ENCODE data around the gene SPSB3. TPM values are rescaled to one million over a fixed set of nuclear protein-coding genes. Genes with fewer than 3 reads are reported as not detected.

Gene SPSB3
- total RNA-seq, 1 donor from 2014 or later, result 30.8 TPM

- Mint-ChIP-seq H3K27me3 (ENCODE audit: low read depth) (no peaks in the 10 kb centered on the region), H3K4me3 (ENCODE audit: unreplicated experiment) (no peak overlapping the region), H3K9me3 (ENCODE audit: low read depth) (no peaks in the 10 kb centered on the region), H3K4me1 (ENCODE audit: low read depth) (no peaks in the 10 kb centered on the region), H3K27ac (ENCODE audit: unreplicated experiment) (no peak overlapping the region), H3K36me3 (ENCODE audit: low read depth) (peaks cover 16% of the 10 kb centered on the region)
- no peak for DNase-seq (ENCODE audit: low spot score)
- TF ChIP-seq CTCF (IDR thresholded peaks at IDR 0.05), result no peak
These were observed 50.8 kb downstream of the SPSB3 start for GRCh38 chr16:1731603-1732002.

- no peak for DNase-seq (ENCODE audit: low spot score)
- H3K36me3 Mint-ChIP-seq (ENCODE audit: low read depth), result peaks cover 16% of the 10 kb centered on the region
- no peaks in the 10 kb centered on the region for H3K4me1 Mint-ChIP-seq (ENCODE audit: low read depth)
- no peaks in the 10 kb centered on the region for H3K27me3 Mint-ChIP-seq (ENCODE audit: low read depth)
- no peak for TF ChIP-seq CTCF (IDR thresholded peaks at IDR 0.05)
- H3K27ac Mint-ChIP-seq (ENCODE audit: unreplicated experiment), result no peak overlapping the region
- no peaks in the 10 kb centered on the region for H3K9me3 Mint-ChIP-seq (ENCODE audit: low read depth)
- H3K4me3 Mint-ChIP-seq (ENCODE audit: unreplicated experiment), result no peak overlapping the region
These were observed 51.3 kb downstream of the SPSB3 start for GRCh38 chr16:1731073-1731472.

GRCh38 chr16:1729445-1729844 lies 52.9 kb downstream of the SPSB3 start:
- Mint-ChIP-seq H3K4me3 (ENCODE audit: unreplicated experiment) (no peak overlapping the region), H3K4me1 (ENCODE audit: low read depth) (no peaks in the 10 kb centered on the region), H3K27me3 (ENCODE audit: low read depth) (no peaks in the 10 kb centered on the region), H3K9me3 (ENCODE audit: low read depth) (no peaks in the 10 kb centered on the region), H3K36me3 (ENCODE audit: low read depth) (peaks cover 16% of the 10 kb centered on the region), H3K27ac (ENCODE audit: unreplicated experiment) (no peak overlapping the region)
- TF ChIP-seq CTCF (IDR thresholded peaks at IDR 0.05), result no peak
- no peak for DNase-seq (ENCODE audit: low spot score)

GRCh38 chr16:1729026-1729425 lies 53.3 kb downstream of the SPSB3 start:
- H3K9me3 Mint-ChIP-seq (ENCODE audit: low read depth), result no peaks in the 10 kb centered on the region
- no peak overlapping the region for H3K27ac Mint-ChIP-seq (ENCODE audit: unreplicated experiment)
- TF ChIP-seq CTCF (IDR thresholded peaks at IDR 0.05), result no peak
- H3K27me3 Mint-ChIP-seq (ENCODE audit: low read depth), result no peaks in the 10 kb centered on the region
- no peak overlapping the region for H3K4me3 Mint-ChIP-seq (ENCODE audit: unreplicated experiment)
- H3K4me1 Mint-ChIP-seq (ENCODE audit: low read depth), result no peaks in the 10 kb centered on the region
- DNase-seq (ENCODE audit: low spot score), result no peak
- peaks cover 16% of the 10 kb centered on the region for H3K36me3 Mint-ChIP-seq (ENCODE audit: low read depth)

- DNase-seq (ENCODE audit: low spot score), result no peak
- Mint-ChIP-seq H3K4me3 (ENCODE audit: unreplicated experiment) (no peak overlapping the region), H3K36me3 (ENCODE audit: low read depth) (peaks cover 16% of the 10 kb centered on the region), H3K27me3 (ENCODE audit: low read depth) (no peaks in the 10 kb centered on the region), H3K9me3 (ENCODE audit: low read depth) (no peaks in the 10 kb centered on the region), H3K27ac (ENCODE audit: unreplicated experiment) (no peak overlapping the region), H3K4me1 (ENCODE audit: low read depth) (peaks cover 9% of the 10 kb centered on the region)
- TF ChIP-seq CTCF (IDR thresholded peaks at IDR 0.05), result no peak
These were observed 54.4 kb downstream of the SPSB3 start for GRCh38 chr16:1727651-1728624.

Small RNA genes lying within 50 kb of the gene (microRNA-seq; reads per million reads assigned to microRNA genes)
- gene MIR3177 (ENCODE audit: borderline number of aligned reads), result 2.8 reads per million

Other genes with a start within 250 kb of the SPSB3 start
- gene TMEM204, start 248.9 kb downstream of the SPSB3 start, total RNA-seq, result 2.9 to 9.7 TPM (median 8.4 TPM) in 3 replicates
- gene IFT140, start 170.5 kb downstream of the SPSB3 start, total RNA-seq, result 15.0 to 23.2 TPM (median 17.8 TPM) in 3 replicates
- 17.8 to 21.2 TPM (median 20.5 TPM) in 3 replicates for gene CRAMP1, start 170.2 kb downstream of the SPSB3 start, total RNA-seq
- gene JPT2, start 104.3 kb downstream of the SPSB3 start, total RNA-seq, result 59.2 to 65.9 TPM (median 63.0 TPM) in 3 replicates
- 53.8 to 66.0 TPM (median 56.4 TPM) in 3 replicates for gene MAPK8IP3, start 76.4 kb downstream of the SPSB3 start, total RNA-seq
- gene NME3, start 11.0 kb downstream of the SPSB3 start, total RNA-seq, result 51.0 to 62.9 TPM (median 53.8 TPM) in 3 replicates
- 16.9 to 28.4 TPM (median 19.7 TPM) in 3 replicates for gene EME2, start 9.8 kb downstream of the SPSB3 start, total RNA-seq
- 54.5 to 78.7 TPM (median 60.4 TPM) in 3 replicates for gene MRPS34, start 9.4 kb downstream of the SPSB3 start, total RNA-seq
- 36.5 to 46.0 TPM (median 40.7 TPM) in 3 replicates for gene NUBP2, start 389 bp upstream of the SPSB3 start, total RNA-seq
- 0.12 to 0.31 TPM in 2 of 3 replicates, not detected in the other for gene IGFALS, start 11.1 kb upstream of the SPSB3 start, total RNA-seq
- gene HAGH, start 44.3 kb upstream of the SPSB3 start, total RNA-seq, result 46.5 to 56.7 TPM (median 55.1 TPM) in 3 replicates
- gene FAHD1, start 44.6 kb upstream of the SPSB3 start, total RNA-seq, result 25.8 to 27.1 TPM (median 25.9 TPM) in 3 replicates
- 1.1 to 1.3 TPM (median 1.2 TPM) in 3 replicates for gene MEIOB, start 89.6 kb upstream of the SPSB3 start, total RNA-seq
- gene HS3ST6, start 135.8 kb upstream of the SPSB3 start, total RNA-seq, result not detected in 3 replicates
- 18.3 to 19.1 TPM (median 18.8 TPM) in 3 replicates for gene MSRB1, start 160.6 kb upstream of the SPSB3 start, total RNA-seq
- not detected in 3 replicates for gene RPL3L, start 172.1 kb upstream of the SPSB3 start, total RNA-seq
- 97.9 to 131 TPM (median 110 TPM) in 3 replicates for gene NDUFB10, start 177.0 kb upstream of the SPSB3 start, total RNA-seq
- gene RPS2, start 182.3 kb upstream of the SPSB3 start, total RNA-seq, result 1,605 to 1,878 TPM (median 1,662 TPM) in 3 replicates
- gene RNF151, start 184.3 kb upstream of the SPSB3 start, total RNA-seq, result not detected in 3 replicates
- 20.9 to 40.1 TPM (median 21.6 TPM) in 3 replicates for gene TBL3, start 189.5 kb upstream of the SPSB3 start, total RNA-seq
- gene NOXO1, start 198.9 kb upstream of the SPSB3 start, total RNA-seq, result 0.25 to 0.48 TPM (median 0.26 TPM) in 3 replicates
- 17.0 to 19.7 TPM (median 17.5 TPM) in 3 replicates for gene GFER, start 201.6 kb upstream of the SPSB3 start, total RNA-seq
- 0.39 to 0.74 TPM (median 0.67 TPM) in 3 replicates for gene SYNGR3, start 207.4 kb upstream of the SPSB3 start, total RNA-seq
- gene ZNF598, start 227.2 kb upstream of the SPSB3 start, total RNA-seq, result 39.0 to 43.4 TPM (median 41.7 TPM) in 3 replicates
- gene NPW, start 237.2 kb upstream of the SPSB3 start, total RNA-seq, result 1.1 to 3.7 TPM (median 2.5 TPM) in 3 replicates
- gene NHERF2, start 244.3 kb upstream of the SPSB3 start, total RNA-seq, result 61.5 to 89.4 TPM (median 87.0 TPM) in 3 replicates